Measurements from ENCODE around the gene KLHDC4. TPM values are rescaled to one million over a fixed set of nuclear protein-coding genes. Genes with fewer than 3 reads are reported as not detected.
"Not testable (repeated sequence)": the region's sequence is repeated elsewhere in the genome, so short reads cannot be mapped to it uniquely, and the experiment has no call there.

Gene KLHDC4
- total RNA-seq, 1 experiment from 2014 or later = 76.2 TPM

- Histone ChIP-seq H3K79me2 (ENCODE audit: insufficient read depth, low read length) (peaks cover 4% of the 10 kb centered on the region; the same call in 1 of the 2 replicates), H4K91ac (ENCODE audit: insufficient read length, low read depth, low read length) (no peak overlapping the region), H4K20me1 (ENCODE audit: control insufficient read depth, insufficient read depth, insufficient read length) (no peaks in the 10 kb centered on the region), H2AK5ac (ENCODE audit: insufficient read length, low read length) (no peak overlapping the region), H3K23me2 (ENCODE audit: insufficient read length, low read depth, low read length, poor library complexity, severe bottlenecking) (no peaks in the 10 kb centered on the region), H2BK15ac (ENCODE audit: low read depth, low read length) (no peak overlapping the region), H3K4me1 (ENCODE audit: insufficient read depth, low read length) (no peaks in the 10 kb centered on the region), H2AFZ (ENCODE audit: low read length) (no peak overlapping the region), H2BK12ac (ENCODE audit: insufficient read length, low read depth, low read length) (no peak overlapping the region), H3K79me1 (ENCODE audit: insufficient read depth, low read depth, low read length, poor library complexity, severe bottlenecking) (no peaks in the 10 kb centered on the region), H3K14ac (ENCODE audit: insufficient read depth, low read length) (no peak overlapping the region), H3K9me3 (ENCODE audit: control insufficient read depth, low read depth, low read length) (no peaks in the 10 kb centered on the region), H3K56ac (ENCODE audit: insufficient read length, low read depth, low read length) (no peak overlapping the region), H2BK20ac (ENCODE audit: low read depth, low read length, poor library complexity, severe bottlenecking) (no peak overlapping the region), H3K4ac (ENCODE audit: low read depth, low read length) (no peak overlapping the region), H3K4me2 (ENCODE audit: insufficient read depth, insufficient read length, low read length) (no peak overlapping the region), H4K5ac (ENCODE audit: insufficient read length, low read depth, low read length) (no peak overlapping the region), H3K9ac (ENCODE audit: extremely low read depth, insufficient read length, low read length) (no peak overlapping the region), H2BK120ac (ENCODE audit: low read depth, low read length, poor library complexity, severe bottlenecking) (no peak overlapping the region), H3K27ac (ENCODE audit: insufficient read length, low read depth, low read length) (no peak overlapping the region), H2BK5ac (ENCODE audit: insufficient read length, low read length) (no peak overlapping the region), H3T11ph (ENCODE audit: low read length) (no peak overlapping the region), H3K27me3 (ENCODE audit: insufficient read depth, low read length) (no peaks in the 10 kb centered on the region), H3K23ac (ENCODE audit: insufficient read length, low read depth, low read length) (no peak overlapping the region), H4K8ac (replicated peaks; ENCODE audit: insufficient read length, low read depth, low read length) (no peak overlapping the region), H3K18ac (ENCODE audit: insufficient read length, low read depth, low read length) (no peak overlapping the region)
- H3K27ac Mint-ChIP-seq = peak overlapping the region in 1 of 3 experiments; percentile 52; a peak in 1 of 7 replicates
- peaks cover 43 to 81% (median 72%) of the 10 kb centered on the region in 3 experiments for H3K36me3 Mint-ChIP-seq (ENCODE audit: insufficient read depth in 1 of 3, low read depth in 3 of 3)
- no peak overlapping the region for H3K4me3 Mint-ChIP-seq
- peaks cover 3 to 4% of the 10 kb centered on the region in 2 experiments; a peak in 3 of 5 replicates for H3K9me3 Mint-ChIP-seq
- no peak for DNase-seq
- H3K27me3 Mint-ChIP-seq (ENCODE audit: low read depth) = no peaks in the 10 kb centered on the region
- TF ChIP-seq, protein P1, sequence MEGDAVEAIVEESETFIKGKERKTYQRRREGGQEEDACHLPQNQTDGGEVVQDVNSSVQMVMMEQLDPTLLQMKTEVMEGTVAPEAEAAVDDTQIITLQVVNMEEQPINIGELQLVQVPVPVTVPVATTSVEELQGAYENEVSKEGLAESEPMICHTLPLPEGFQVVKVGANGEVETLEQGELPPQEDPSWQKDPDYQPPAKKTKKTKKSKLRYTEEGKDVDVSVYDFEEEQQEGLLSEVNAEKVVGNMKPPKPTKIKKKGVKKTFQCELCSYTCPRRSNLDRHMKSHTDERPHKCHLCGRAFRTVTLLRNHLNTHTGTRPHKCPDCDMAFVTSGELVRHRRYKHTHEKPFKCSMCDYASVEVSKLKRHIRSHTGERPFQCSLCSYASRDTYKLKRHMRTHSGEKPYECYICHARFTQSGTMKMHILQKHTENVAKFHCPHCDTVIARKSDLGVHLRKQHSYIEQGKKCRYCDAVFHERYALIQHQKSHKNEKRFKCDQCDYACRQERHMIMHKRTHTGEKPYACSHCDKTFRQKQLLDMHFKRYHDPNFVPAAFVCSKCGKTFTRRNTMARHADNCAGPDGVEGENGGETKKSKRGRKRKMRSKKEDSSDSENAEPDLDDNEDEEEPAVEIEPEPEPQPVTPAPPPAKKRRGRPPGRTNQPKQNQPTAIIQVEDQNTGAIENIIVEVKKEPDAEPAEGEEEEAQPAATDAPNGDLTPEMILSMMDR (conservative IDR thresholded peaks at IDR 0.05) = no peak
- no CpG with 5 or more reads among the region's 24 CpGs for WGBS (ENCODE audit: extremely low coverage, insufficient read length, low lambda C conversion rate)
- H3K4me1 Mint-ChIP-seq = peaks cover 0 to 6% of the 10 kb centered on the region in 2 experiments; a peak in 1 of 4 replicates
Observed at GRCh38 chr16:87720446-87720845, 45.3 kb downstream of the KLHDC4 start.

GRCh38 chr16:87718831-87719230, 47.0 kb downstream of the KLHDC4 start:
- H2BK5ac ChIP-seq (ENCODE audit: insufficient read length, low read length); H4K5ac ChIP-seq (ENCODE audit: insufficient read length, low read depth, low read length); H4K8ac ChIP-seq (replicated peaks; ENCODE audit: insufficient read length, low read depth, low read length); DNase-seq; H2BK12ac ChIP-seq (ENCODE audit: insufficient read length, low read depth, low read length); H3K9me3 ChIP-seq (ENCODE audit: control insufficient read depth, low read depth, low read length); H3T11ph ChIP-seq (ENCODE audit: low read length); H4K20me1 ChIP-seq (ENCODE audit: control insufficient read depth, insufficient read depth, insufficient read length); H3K27me3 ChIP-seq (ENCODE audit: insufficient read depth, low read length); H3K23ac ChIP-seq (ENCODE audit: insufficient read length, low read depth, low read length); H4K91ac ChIP-seq (ENCODE audit: insufficient read length, low read depth, low read length); H3K4ac ChIP-seq (ENCODE audit: low read depth, low read length); H3K23me2 ChIP-seq (ENCODE audit: insufficient read length, low read depth, low read length, poor library complexity, severe bottlenecking); H3K27ac ChIP-seq (ENCODE audit: insufficient read length, low read depth, low read length); H3K79me1 ChIP-seq (ENCODE audit: insufficient read depth, low read depth, low read length, poor library complexity, severe bottlenecking); H2AFZ ChIP-seq (ENCODE audit: low read length); H2BK15ac ChIP-seq (ENCODE audit: low read depth, low read length); H3K27me3 Mint-ChIP-seq (ENCODE audit: low read depth); H3K4me1 Mint-ChIP-seq; H2BK120ac ChIP-seq (ENCODE audit: low read depth, low read length, poor library complexity, severe bottlenecking); H3K4me3 Mint-ChIP-seq; H3K4me2 ChIP-seq (ENCODE audit: insufficient read depth, insufficient read length, low read length); H3K79me2 ChIP-seq (ENCODE audit: insufficient read depth, low read length); H3K14ac ChIP-seq (ENCODE audit: insufficient read depth, low read length); H3K56ac ChIP-seq (ENCODE audit: insufficient read length, low read depth, low read length); H3K9ac ChIP-seq (ENCODE audit: extremely low read depth, insufficient read length, low read length); H3K27ac Mint-ChIP-seq; H3K18ac ChIP-seq (ENCODE audit: insufficient read length, low read depth, low read length); H3K4me1 ChIP-seq (ENCODE audit: insufficient read depth, low read length); H3K9me3 Mint-ChIP-seq; H2AK5ac ChIP-seq (ENCODE audit: insufficient read length, low read length); H2BK20ac ChIP-seq (ENCODE audit: low read depth, low read length, poor library complexity, severe bottlenecking): not testable (repeated sequence)
- peaks cover 46 to 80% (median 75%) of the 10 kb centered on the region in 3 experiments for H3K36me3 Mint-ChIP-seq (ENCODE audit: insufficient read depth in 1 of 3, low read depth in 3 of 3)
- WGBS (ENCODE audit: extremely low coverage, insufficient read length, low lambda C conversion rate) = no CpG with 5 or more reads among the region's 28 CpGs

All from H9 (cell line).